ENCODE data around the gene DDX17.

The DDX17 gene

GRCh38 chr22:38481871-38482332, 24.2 kb downstream of the DDX17 start:
- TF ChIP-seq, protein P1, sequence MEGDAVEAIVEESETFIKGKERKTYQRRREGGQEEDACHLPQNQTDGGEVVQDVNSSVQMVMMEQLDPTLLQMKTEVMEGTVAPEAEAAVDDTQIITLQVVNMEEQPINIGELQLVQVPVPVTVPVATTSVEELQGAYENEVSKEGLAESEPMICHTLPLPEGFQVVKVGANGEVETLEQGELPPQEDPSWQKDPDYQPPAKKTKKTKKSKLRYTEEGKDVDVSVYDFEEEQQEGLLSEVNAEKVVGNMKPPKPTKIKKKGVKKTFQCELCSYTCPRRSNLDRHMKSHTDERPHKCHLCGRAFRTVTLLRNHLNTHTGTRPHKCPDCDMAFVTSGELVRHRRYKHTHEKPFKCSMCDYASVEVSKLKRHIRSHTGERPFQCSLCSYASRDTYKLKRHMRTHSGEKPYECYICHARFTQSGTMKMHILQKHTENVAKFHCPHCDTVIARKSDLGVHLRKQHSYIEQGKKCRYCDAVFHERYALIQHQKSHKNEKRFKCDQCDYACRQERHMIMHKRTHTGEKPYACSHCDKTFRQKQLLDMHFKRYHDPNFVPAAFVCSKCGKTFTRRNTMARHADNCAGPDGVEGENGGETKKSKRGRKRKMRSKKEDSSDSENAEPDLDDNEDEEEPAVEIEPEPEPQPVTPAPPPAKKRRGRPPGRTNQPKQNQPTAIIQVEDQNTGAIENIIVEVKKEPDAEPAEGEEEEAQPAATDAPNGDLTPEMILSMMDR (IDR thresholded peaks at IDR 0.05; ENCODE audit: low read depth, low read length), result no peak
- H3K27ac ChIP-seq, result no peak overlapping the region
- H3K9me3 ChIP-seq (ENCODE audit: severe bottlenecking), result no peaks in the 10 kb centered on the region
- H3K27me3 ChIP-seq (ENCODE audit: insufficient read depth, low read depth, severe bottlenecking), result no peaks in the 10 kb centered on the region
- H3K36me3 ChIP-seq, result peaks cover 74% of the 10 kb centered on the region
- no peak for DNase-seq
- no peak overlapping the region for H3K4me3 ChIP-seq (ENCODE audit: low read depth, low read length)

DNA sequence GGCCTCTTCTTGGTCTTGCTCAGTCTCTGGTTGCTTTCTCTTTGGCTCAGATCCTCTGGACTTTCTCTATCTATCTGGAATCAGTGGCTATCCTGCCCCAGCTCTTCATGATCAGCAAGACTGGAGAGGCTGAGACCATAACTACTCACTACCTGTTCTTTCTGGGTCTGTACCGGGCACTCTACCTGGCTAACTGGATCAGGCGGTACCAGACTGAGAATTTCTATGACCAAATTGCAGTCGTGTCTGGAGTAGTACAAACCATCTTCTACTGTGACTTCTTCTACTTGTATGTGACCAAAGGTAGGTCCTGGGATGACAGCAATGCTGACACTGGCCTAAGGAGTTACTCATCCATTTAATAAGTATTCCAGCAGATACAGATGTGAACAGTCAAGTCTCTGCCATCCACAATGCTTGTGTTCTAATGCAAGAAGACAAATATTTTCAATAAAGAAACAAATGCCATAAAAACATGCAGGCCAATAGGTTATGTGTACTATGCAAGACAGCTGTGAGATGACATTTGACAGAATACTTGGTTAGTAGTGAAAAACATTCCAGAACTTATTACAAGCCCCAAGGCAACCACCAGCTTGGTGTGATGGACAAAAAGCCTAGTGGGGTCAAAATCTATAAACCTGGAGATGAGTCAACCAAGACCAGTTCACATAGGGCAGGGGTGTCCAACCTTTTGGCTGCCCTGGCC, 24.8 kb downstream of the DDX17 start:
- TF ChIP-seq, protein P1 (IDR thresholded peaks at IDR 0.05; ENCODE audit: low read depth, low read length), result no peak
- DNase-seq, result no peak
- H3K27me3 ChIP-seq (ENCODE audit: insufficient read depth, low read depth, severe bottlenecking), result no peaks in the 10 kb centered on the region
- H3K27ac ChIP-seq, result no peak overlapping the region
- no peak overlapping the region for H3K4me3 ChIP-seq (ENCODE audit: low read depth, low read length)
- H3K36me3 ChIP-seq, result peaks cover 68% of the 10 kb centered on the region
- H3K9me3 ChIP-seq (ENCODE audit: severe bottlenecking), result no peaks in the 10 kb centered on the region

DNA sequence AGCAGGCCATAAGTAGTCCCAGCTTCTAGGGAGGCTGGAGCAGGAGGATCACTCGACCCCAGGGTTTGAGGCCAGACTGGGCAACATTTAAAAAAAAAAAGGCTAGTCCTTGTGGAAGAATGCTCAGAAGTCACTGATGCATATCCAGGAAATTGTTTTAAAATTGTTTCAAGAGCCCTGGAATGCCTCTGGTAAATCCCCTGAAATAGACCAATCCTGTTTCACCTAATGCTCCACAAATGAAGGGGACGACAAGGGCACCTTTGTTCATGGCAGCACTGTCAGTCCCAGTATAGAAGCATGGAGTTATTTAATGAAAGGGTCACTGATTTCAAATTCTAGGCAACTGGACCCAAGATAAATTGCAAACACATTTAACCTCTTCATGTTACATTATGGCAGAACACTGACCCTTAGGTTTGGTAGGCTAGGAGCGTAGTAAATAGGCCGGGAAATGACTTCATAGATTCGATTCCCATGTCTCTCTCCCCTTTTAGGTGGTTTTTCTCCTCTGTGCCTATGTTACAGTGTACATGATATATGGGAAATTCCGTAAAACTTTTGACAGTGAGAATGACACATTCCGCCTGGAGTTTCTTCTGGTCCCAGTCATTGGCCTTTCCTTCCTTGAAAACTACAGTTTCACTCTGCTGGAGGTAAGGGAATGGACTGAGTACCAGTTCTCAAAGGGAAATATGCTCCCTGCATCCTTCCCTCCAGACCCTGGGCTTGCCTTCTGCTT, 26.8 kb downstream of the DDX17 start:
- Histone ChIP-seq H3K4me3 (ENCODE audit: low read depth, low read length) (no peak overlapping the region), H3K27me3 (ENCODE audit: insufficient read depth, low read depth, severe bottlenecking) (no peaks in the 10 kb centered on the region), H3K36me3 (peaks cover 51% of the 10 kb centered on the region), H3K9me3 (ENCODE audit: severe bottlenecking) (no peaks in the 10 kb centered on the region), H3K27ac (no peak overlapping the region)
- DNase-seq, result no peak
- TF ChIP-seq, protein P1 (IDR thresholded peaks at IDR 0.05; ENCODE audit: low read depth, low read length), result no peak

DNA sequence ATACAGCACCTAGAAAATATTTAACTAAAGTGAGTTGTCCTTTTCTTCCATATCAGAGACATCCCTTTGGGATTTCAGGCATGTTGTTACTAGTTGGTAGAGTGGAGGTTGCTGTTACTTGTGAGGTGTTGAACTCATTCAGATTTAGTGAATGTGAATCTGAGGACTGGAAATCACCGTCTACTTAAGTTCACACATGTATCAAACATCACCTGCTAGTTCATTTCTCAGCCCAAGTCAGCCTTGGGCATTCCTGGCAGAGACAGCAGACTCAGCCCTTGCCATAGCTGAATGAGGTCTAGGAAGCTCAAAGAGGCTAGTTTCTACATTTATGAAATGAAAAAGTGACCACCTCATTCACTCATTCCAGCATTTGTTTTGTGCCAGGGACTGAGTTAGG, 28.5 kb downstream of the DDX17 start:
- Histone ChIP-seq H3K27me3 (ENCODE audit: insufficient read depth, low read depth, severe bottlenecking) (no peaks in the 10 kb centered on the region), H3K27ac (no peak overlapping the region), H3K4me3 (ENCODE audit: low read depth, low read length) (no peak overlapping the region), H3K36me3 (peaks cover 34% of the 10 kb centered on the region), H3K9me3 (ENCODE audit: severe bottlenecking) (no peaks in the 10 kb centered on the region)
- no peak for DNase-seq
- TF ChIP-seq, protein P1 (IDR thresholded peaks at IDR 0.05; ENCODE audit: low read depth, low read length), result no peak

GRCh38 chr22:38474003-38474607, 32.0 kb downstream of the DDX17 start:
- DNase-seq, result no peak
- no peak overlapping the region for H3K4me3 ChIP-seq (ENCODE audit: low read depth, low read length)
- no peaks in the 10 kb centered on the region for H3K27me3 ChIP-seq (ENCODE audit: insufficient read depth, low read depth, severe bottlenecking)
- no peak overlapping the region for H3K27ac ChIP-seq
- H3K36me3 ChIP-seq, result no peaks in the 10 kb centered on the region
- no peaks in the 10 kb centered on the region for H3K9me3 ChIP-seq (ENCODE audit: severe bottlenecking)
- TF ChIP-seq, protein P1 (IDR thresholded peaks at IDR 0.05; ENCODE audit: low read depth, low read length), result no peak

Data from WERI-Rb-1 (cell line).